GM21529 (cell line): Measurements from ENCODE around the gene SHLD3.
"Not testable (repeated sequence)": the region's sequence is repeated elsewhere in the genome, so short reads cannot be mapped to it uniquely, and the experiment has no call there.

ENCODE experiments used
- ATAC-seq: cut with Tn5 transposase; IDR thresholded peaks from one replicate; pipeline ENCODE4 v1.9.1; 2021; ENCODE audit not compliant: unreplicated experiment

SHLD3 gene

GRCh38 chr5:65674749-65675148 lies 49.9 kb downstream of the SHLD3 start:
- ATAC-seq = no peak

- not testable (repeated sequence) for ATAC-seq
These were observed 51.2 kb downstream of the SHLD3 start for GRCh38 chr5:65676056-65676455.
